ENCODE results near the gene LUZP2. TPM values are rescaled to one million over a fixed set of nuclear protein-coding genes. Genes with fewer than 3 reads are reported as not detected.

LUZP2 gene
- total RNA-seq, 2 donors from 2014 or later = 2.0 to 2.4 TPM

DNA sequence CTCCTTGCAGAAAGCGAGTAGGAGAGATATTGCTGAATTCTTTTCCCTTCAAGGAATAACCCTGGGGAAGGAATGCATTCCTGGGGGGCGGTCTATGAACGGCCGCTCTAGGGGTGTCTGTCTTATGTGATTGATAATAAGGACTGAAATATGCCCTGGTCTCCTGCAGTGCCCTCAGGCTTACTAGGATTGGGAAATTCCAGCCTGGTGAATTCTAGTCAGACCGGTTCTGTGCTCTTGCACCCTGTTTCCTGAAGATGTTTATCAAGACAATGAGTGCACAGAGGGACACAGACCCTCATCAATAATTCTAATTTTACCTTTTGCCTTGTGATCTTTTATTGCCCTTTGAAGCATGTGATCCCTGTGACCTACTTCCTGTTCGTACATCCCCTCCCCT, 140.7 kb downstream of the LUZP2 start:
- no peak overlapping the region for H3K27ac ChIP-seq (ENCODE audit: low read depth, low read length)
- no peak overlapping the region for H3K27ac Mint-ChIP-seq
- WGBS, 2 experiments (ENCODE audit: insufficient coverage in 1 of 2, insufficient read length in 1 of 2) = 83 to 96% methylated on average over 3 to 6 of the region's 6 CpGs

DNA sequence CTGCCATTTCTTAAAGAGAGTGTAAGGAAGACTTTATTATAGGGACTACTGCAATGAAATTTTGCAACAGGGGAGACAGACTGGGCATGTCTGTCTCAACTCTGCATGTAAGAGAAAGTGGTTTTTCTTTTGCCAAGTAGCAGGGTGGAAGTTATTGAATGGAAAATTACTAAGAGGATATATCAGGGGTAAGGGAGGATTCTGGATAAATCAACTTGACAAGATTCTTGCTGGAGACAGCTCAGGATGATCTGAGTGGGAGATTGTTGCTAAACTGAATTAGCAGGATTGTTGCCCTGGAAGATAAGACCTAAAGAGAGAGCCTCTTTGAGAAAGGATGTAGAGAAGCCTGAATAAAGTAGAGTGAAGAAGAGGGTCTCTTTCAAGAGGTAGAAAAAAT, 145.8 kb downstream of the LUZP2 start:
- Histone ChIP-seq H3K9ac (ENCODE audit: extremely low read depth, low read length, poor library complexity, severe bottlenecking) (no peak overlapping the region), H3K27ac (ENCODE audit: low read depth, low read length) (no peak overlapping the region), H3K4me1 (ENCODE audit: control insufficient read depth, insufficient read depth, low read length) (peaks cover 4% of the 10 kb centered on the region), H3K36me3 (ENCODE audit: control insufficient read depth, insufficient read depth, low read length) (no peaks in the 10 kb centered on the region), H3K27me3 (ENCODE audit: control insufficient read depth, insufficient read depth, low read length, poor library complexity, severe bottlenecking) (no peaks in the 10 kb centered on the region), H3K9me3 (ENCODE audit: control insufficient read depth, low read length) (no peaks in the 10 kb centered on the region), H3K4me3 (ENCODE audit: low read length) (no peak overlapping the region)
- no peak for DNase-seq
- H3K9me3 Mint-ChIP-seq = peaks cover 3% of the 10 kb centered on the region
- no peaks in the 10 kb centered on the region for H3K36me3 Mint-ChIP-seq (ENCODE audit: low read depth)
- H3K27me3 Mint-ChIP-seq (ENCODE audit: insufficient read depth) = no peaks in the 10 kb centered on the region
- no peak overlapping the region for H3K4me3 Mint-ChIP-seq
- TF ChIP-seq, protein P1, sequence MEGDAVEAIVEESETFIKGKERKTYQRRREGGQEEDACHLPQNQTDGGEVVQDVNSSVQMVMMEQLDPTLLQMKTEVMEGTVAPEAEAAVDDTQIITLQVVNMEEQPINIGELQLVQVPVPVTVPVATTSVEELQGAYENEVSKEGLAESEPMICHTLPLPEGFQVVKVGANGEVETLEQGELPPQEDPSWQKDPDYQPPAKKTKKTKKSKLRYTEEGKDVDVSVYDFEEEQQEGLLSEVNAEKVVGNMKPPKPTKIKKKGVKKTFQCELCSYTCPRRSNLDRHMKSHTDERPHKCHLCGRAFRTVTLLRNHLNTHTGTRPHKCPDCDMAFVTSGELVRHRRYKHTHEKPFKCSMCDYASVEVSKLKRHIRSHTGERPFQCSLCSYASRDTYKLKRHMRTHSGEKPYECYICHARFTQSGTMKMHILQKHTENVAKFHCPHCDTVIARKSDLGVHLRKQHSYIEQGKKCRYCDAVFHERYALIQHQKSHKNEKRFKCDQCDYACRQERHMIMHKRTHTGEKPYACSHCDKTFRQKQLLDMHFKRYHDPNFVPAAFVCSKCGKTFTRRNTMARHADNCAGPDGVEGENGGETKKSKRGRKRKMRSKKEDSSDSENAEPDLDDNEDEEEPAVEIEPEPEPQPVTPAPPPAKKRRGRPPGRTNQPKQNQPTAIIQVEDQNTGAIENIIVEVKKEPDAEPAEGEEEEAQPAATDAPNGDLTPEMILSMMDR (conservative IDR thresholded peaks at IDR 0.05) = no peak
- peaks cover 8% of the 10 kb centered on the region for H3K4me1 Mint-ChIP-seq
- no peak overlapping the region for H3K27ac Mint-ChIP-seq

More for the DNA sequence above, 140.7 kb downstream of the LUZP2 start:
- no peaks in the 10 kb centered on the region for H3K4me1 ChIP-seq (ENCODE audit: control insufficient read depth, insufficient read depth, low read length)
- H3K9me3 ChIP-seq (ENCODE audit: control insufficient read depth, low read length) = no peaks in the 10 kb centered on the region
- H3K27me3 ChIP-seq (ENCODE audit: control insufficient read depth, insufficient read depth, low read length, poor library complexity, severe bottlenecking) = no peaks in the 10 kb centered on the region
- Mint-ChIP-seq H3K4me1 (peaks cover 5% of the 10 kb centered on the region), H3K36me3 (ENCODE audit: low read depth) (no peaks in the 10 kb centered on the region), H3K9me3 (peaks cover 7% of the 10 kb centered on the region), H3K27me3 (ENCODE audit: insufficient read depth) (no peaks in the 10 kb centered on the region), H3K4me3 (no peak overlapping the region)
- TF ChIP-seq, protein P1 (conservative IDR thresholded peaks at IDR 0.05) = no peak
- H3K36me3 ChIP-seq (ENCODE audit: control insufficient read depth, insufficient read depth, low read length) = no peaks in the 10 kb centered on the region
- no peak for DNase-seq
- H3K4me3 ChIP-seq (ENCODE audit: low read length) = no peak overlapping the region
- no peak overlapping the region for H3K9ac ChIP-seq (ENCODE audit: extremely low read depth, low read length, poor library complexity, severe bottlenecking)

DNA sequence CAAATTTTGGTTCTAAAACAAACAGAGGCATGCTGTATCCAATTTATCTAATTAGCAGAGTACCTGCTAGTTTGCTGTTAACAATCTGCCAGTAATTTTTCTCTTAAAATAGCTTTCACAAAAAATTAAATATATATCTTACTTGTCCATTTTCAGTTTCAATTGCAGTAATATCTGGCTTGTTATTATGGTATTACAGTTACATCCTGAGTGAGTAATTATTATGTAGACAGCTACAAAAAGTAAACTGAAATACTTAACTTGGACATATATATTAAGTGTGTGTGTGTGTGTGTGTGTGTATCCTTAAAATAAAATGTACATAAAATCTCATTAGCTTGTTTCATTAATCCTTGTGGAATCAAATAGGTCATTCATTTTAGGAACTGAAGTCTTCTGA, 148.7 kb downstream of the LUZP2 start:
- Histone ChIP-seq H3K9me3 (ENCODE audit: control insufficient read depth, low read length) (no peaks in the 10 kb centered on the region), H3K4me3 (ENCODE audit: low read length) (no peak overlapping the region), H3K36me3 (ENCODE audit: control insufficient read depth, insufficient read depth, low read length) (no peaks in the 10 kb centered on the region), H3K9ac (ENCODE audit: extremely low read depth, low read length, poor library complexity, severe bottlenecking) (no peak overlapping the region), H3K27ac (ENCODE audit: low read depth, low read length) (no peak overlapping the region), H3K4me1 (ENCODE audit: control insufficient read depth, insufficient read depth, low read length) (peaks cover 4% of the 10 kb centered on the region), H3K27me3 (ENCODE audit: control insufficient read depth, insufficient read depth, low read length, poor library complexity, severe bottlenecking) (no peaks in the 10 kb centered on the region)
- DNase-seq = no peak
- Mint-ChIP-seq H3K9me3 (no peaks in the 10 kb centered on the region), H3K4me1 (peaks cover 8% of the 10 kb centered on the region), H3K4me3 (no peak overlapping the region), H3K27ac (no peak overlapping the region), H3K36me3 (ENCODE audit: low read depth) (no peaks in the 10 kb centered on the region), H3K27me3 (ENCODE audit: insufficient read depth) (no peaks in the 10 kb centered on the region)
- TF ChIP-seq, protein P1 (conservative IDR thresholded peaks at IDR 0.05) = no peak

All from endodermal cell (in vitro differentiated cells).